Measurements from ENCODE around the gene MMP1.

Gene MMP1

GRCh38 chr11:102806296-102806695 is 8.3 kb upstream of the MMP1 start:
- no peak for DNase-seq (ENCODE audit: low read depth)

DNA sequence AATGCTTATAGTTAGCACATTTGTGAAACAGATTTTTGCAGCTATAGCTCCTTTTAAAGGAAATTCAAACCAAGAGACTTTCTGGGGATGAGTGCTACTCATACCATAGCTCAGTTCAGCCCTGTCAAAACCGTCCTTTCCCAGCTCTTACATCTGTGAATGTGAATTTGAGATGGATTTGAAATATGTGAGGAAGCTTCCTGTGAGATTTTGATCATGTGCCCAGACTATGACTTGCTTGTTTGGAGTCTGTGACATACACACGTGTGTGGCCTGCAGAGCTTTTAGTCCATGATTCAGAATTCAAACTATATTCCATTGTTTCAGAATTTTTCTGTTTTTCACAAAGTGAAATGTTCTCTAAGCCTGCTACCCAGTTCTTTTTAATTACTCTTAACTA is 4.4 kb upstream of the MMP1 start:
- no peak for DNase-seq (ENCODE audit: low read depth)

- no peak for DNase-seq (ENCODE audit: low read depth)
Measured at GRCh38 chr11:102800767-102801166, 2.8 kb upstream of the MMP1 start.

DNA sequence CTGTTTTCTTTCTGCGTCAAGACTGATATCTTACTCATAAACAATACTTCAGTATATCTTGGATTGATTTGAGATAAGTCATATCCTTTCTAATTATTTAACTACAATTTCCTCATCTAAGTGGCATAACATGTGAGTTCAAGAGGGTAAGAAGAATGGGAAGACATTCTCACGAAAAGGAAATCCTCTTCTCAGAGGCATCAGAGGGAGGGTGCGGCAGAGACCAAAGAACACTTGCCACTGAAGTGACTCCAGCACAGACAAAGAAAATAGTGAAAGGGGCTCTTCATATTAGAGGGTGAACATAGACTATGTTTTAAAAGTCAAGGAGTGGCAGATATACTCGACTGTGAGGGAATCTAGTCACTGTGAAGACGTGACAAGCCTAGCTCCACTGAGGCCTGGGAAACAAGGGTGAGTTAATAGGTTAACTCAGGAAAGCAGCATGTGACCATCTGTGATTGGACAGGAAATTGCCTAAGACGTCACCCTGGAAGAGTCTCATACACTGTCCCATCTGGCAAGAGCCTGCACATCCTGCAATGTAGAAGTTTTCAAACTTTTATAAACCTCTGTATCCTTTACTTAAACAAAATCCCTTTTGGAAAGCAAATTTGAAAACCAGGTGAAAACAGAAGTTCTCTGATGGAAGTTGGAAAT is 1.9 kb upstream of the MMP1 start:
- no peak for DNase-seq (ENCODE audit: low read depth)

GRCh38 chr11:102794382-102794781 is 3.6 kb downstream of the MMP1 start:
- DNase-seq (ENCODE audit: low read depth): no peak

GRCh38 chr11:102793677-102794290 is 4.2 kb downstream of the MMP1 start:
- DNase-seq (ENCODE audit: low read depth): no peak

- no peak for DNase-seq (ENCODE audit: low read depth)
Measured at GRCh38 chr11:102792604-102793003, 5.4 kb downstream of the MMP1 start.

- no peak for DNase-seq (ENCODE audit: low read depth)
Measured at GRCh38 chr11:102791271-102792036, 6.5 kb downstream of the MMP1 start.

GRCh38 chr11:102788334-102788995 is 9.5 kb downstream of the MMP1 start:
- no peak for DNase-seq (ENCODE audit: low read depth)

GRCh38 chr11:102784380-102784779 is 13.6 kb downstream of the MMP1 start:
- no peak for DNase-seq (ENCODE audit: low read depth)

GRCh38 chr11:102783720-102784119 is 14.2 kb downstream of the MMP1 start:
- DNase-seq (ENCODE audit: low read depth): no peak

- DNase-seq (ENCODE audit: low read depth): no peak
Measured at GRCh38 chr11:102783016-102783415, 14.9 kb downstream of the MMP1 start.

DNA sequence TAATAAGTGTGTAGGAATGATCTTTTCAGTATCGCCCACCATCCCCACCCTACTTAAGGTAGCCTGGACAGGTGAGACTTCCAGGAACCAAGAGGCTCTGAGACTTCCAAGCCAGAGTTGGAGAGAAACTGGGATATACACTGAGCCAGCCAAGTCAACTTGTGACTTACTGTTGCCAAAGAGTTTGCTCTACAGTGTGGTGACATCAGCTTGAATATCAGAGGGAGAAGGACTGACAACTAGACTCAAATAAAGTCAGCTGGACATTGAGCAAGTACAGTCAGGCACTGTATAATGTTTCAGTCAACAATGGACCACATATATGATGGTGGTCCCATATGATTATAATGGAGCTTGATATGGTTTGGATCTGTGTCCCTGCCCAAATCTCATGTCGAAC is 16.3 kb downstream of the MMP1 start:
- DNase-seq (ENCODE audit: low read depth): no peak

DNA sequence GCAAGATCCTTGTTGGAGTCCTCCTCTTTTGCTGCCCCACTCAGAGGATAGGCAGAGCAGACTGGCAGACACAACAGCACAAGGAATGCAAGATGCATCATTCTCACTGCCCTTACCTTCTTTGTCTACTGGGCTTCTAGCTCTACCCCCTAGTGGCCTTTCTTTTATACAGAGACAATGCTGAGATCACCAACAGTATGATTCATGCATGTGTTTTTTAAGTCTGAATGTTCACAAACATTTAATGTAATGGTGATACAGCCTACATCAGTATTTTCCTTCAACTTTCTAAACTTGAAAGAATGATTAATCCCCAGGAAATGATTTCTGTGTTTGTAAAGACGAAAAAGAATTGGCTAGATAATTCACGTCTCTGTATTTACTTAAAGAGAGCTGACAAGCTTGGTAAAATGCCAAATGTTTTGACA is 17.5 kb downstream of the MMP1 start, which contains the start of gene MMP10:
MMP10 (minus strand) TSS at position 138 of the 428 bp plus-strand sequence; CDS start at position 101, 37 bp downstream.
- no peak for DNase-seq (ENCODE audit: low read depth)

DNA sequence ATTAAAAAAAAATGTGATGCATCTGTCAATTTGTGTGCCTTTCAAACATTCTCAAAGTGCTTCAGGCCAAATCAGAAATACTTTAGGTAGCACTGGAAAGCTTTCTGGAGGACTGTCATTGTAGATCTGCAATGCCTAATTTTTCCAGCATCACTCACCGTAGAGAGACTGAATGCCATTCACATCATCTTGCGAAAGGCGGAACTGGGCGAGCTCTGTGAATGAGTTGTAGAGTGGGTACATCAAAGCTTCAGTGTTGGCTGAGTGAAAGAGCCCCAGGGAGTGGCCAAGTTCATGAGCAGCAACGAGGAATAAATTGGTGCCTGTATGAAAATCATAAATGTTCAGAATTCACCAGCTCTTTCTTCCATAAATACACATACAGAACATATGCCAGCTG is 21.5 kb downstream of the MMP1 start:
- no peak for DNase-seq (ENCODE audit: low read depth)

GRCh38 chr11:102773386-102773785 is 24.6 kb downstream of the MMP1 start:
- no peak for DNase-seq (ENCODE audit: low read depth)

- DNase-seq (ENCODE audit: low read depth): no peak
Measured at GRCh38 chr11:102771351-102771750, 26.6 kb downstream of the MMP1 start.

DNA sequence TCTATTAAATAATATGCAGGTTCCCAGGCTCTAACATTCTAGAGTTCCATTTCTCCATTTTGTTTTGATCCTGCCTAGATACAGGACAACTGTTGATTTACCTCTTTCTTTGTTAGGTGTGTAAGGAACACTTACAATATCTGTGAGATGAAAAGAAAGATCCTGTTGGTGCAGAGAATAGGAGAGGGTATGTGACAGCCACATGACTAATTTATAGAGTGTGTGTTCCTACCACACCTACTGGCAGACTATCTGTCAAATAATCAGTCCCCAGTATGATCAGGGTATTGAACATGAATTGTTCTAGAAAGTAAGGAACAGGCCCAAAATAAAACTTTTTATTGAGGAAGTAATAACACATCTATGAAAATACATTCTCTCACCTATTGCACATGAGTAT is 27.8 kb downstream of the MMP1 start:
- DNase-seq (ENCODE audit: low read depth): no peak

GRCh38 chr11:102767800-102768199 is 30.2 kb downstream of the MMP1 start:
- no peak for DNase-seq (ENCODE audit: low read depth)

- no peak for DNase-seq (ENCODE audit: low read depth)
Measured at GRCh38 chr11:102763440-102763839, 34.5 kb downstream of the MMP1 start.

DNA sequence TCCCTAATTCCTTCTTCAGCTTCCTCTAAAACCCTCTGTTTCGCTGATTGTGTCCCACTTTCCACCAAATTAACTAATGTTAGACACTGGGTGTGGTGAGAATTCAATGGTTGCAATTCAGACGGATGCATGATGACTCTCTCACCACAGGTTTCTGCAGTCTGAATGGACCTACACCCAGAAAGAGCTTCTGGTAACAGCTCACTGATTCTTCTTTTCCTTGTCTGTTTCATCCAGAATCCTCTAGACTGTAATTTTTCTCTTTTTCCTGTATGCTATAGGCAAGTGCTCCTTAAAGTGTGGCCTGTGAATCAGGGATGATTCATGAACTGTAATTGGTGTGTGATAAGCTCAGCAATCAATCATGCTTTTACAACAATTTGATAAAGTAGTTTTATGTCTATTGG is 35.6 kb downstream of the MMP1 start:
- DNase-seq (ENCODE audit: low read depth): no peak

DNA sequence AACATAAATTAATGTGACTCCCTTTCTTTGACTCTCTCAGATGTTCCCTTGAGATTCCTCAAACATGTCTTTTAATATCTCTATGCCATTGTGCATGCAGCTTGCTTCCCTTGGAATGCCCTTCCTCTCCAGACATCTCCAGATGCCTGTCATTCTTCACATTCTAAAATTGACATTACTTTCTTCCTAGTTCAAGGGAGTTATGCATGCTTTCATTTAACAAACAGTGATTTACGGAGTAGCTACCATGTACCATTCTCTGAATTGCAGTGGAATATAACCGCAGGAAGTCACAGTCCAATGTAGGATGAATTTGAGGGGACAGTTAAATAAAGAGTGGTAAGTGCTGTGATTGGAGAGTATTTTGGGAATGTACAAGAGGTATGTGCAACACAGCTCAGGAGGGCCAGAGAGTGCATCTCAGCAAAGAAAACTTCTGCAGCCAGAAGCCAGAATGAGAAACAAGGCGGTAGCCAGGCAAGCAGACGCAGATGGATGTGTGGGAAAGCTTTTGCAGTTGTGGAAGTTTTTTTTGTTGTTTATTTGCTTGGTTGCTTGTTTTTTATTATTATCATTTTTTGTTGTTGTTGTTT is 36.2 kb downstream of the MMP1 start:
- no peak for DNase-seq (ENCODE audit: low read depth)
